Cerebellar cortex (tissue), 1 donor: ENCODE data around the gene OOSP1.
"Not testable (repeated sequence)": the region's sequence is repeated elsewhere in the genome, so short reads cannot be mapped to it uniquely, and the experiment has no call there.

Experiments
- DNase-seq: peaks from one replicate; pipeline ENCODE4 v3.0.0-alpha.2; 2015; ENCODE audit warnings: low spot score

OOSP1 gene

GRCh38 chr11:59938132-59938531, at the start of gene OOSP1:
Gene OOSP1 (plus strand): TSS chr11:59938432. CDS start chr11:59938455, 23 bp downstream.
- DNase-seq: no peak

GRCh38 chr11:59891781-59892181, 46.5 kb upstream of the OOSP1 start:
- no peak for DNase-seq

GRCh38 chr11:59894616-59895015, 43.6 kb upstream of the OOSP1 start:
- no peak for DNase-seq

- no peak for DNase-seq
These were observed 40.2 kb upstream of the OOSP1 start for GRCh38 chr11:59898046-59898445.

- no peak for DNase-seq
These were observed 39.6 kb upstream of the OOSP1 start for GRCh38 chr11:59898650-59899049.

GRCh38 chr11:59899532-59899931, 38.7 kb upstream of the OOSP1 start:
- DNase-seq: no peak

GRCh38 chr11:59900366-59901126, 37.7 kb upstream of the OOSP1 start:
- DNase-seq: no peak

- no peak for DNase-seq
These were observed 36.9 kb upstream of the OOSP1 start for GRCh38 chr11:59901306-59901705.

- not testable (repeated sequence) for DNase-seq
These were observed 34.7 kb upstream of the OOSP1 start for GRCh38 chr11:59903569-59903968.

- DNase-seq: no peak
These were observed 19.8 kb upstream of the OOSP1 start for GRCh38 chr11:59918480-59918879.

- DNase-seq: peak; percentile 19
These were observed 19.1 kb upstream of the OOSP1 start for GRCh38 chr11:59918987-59919589.

GRCh38 chr11:59923813-59924212, 14.4 kb upstream of the OOSP1 start:
- no peak for DNase-seq

GRCh38 chr11:59931688-59932087, 6.5 kb upstream of the OOSP1 start:
- DNase-seq: no peak

- DNase-seq: no peak
These were observed 486 bp downstream of the OOSP1 start for GRCh38 chr11:59938718-59939117.

GRCh38 chr11:59939482-59939881, 1.2 kb downstream of the OOSP1 start:
- no peak for DNase-seq

- DNase-seq: no peak
These were observed 2.9 kb downstream of the OOSP1 start for GRCh38 chr11:59941091-59941490.

GRCh38 chr11:59943997-59944714, 5.9 kb downstream of the OOSP1 start:
- DNase-seq: no peak

GRCh38 chr11:59944720-59945119, 6.5 kb downstream of the OOSP1 start:
- peak; percentile 48 for DNase-seq

- no peak for DNase-seq
These were observed 15.4 kb downstream of the OOSP1 start for GRCh38 chr11:59953463-59954218.

GRCh38 chr11:59954219-59954847, 16.1 kb downstream of the OOSP1 start:
- DNase-seq: no peak

- DNase-seq: no peak
These were observed 18.9 kb downstream of the OOSP1 start for GRCh38 chr11:59957094-59957493.
